ENCODE results near the gene NPM3.
"Not testable (repeated sequence)": the region's sequence is repeated elsewhere in the genome, so short reads cannot be mapped to it uniquely, and the experiment has no call there.

NPM3 gene

GRCh38 chr10:101797403-101798059 lies 14.3 kb upstream of the NPM3 start:
- DNase-seq, result no peak

- DNase-seq, result no peak
Measured at GRCh38 chr10:101793526-101793925, 10.3 kb upstream of the NPM3 start.

- DNase-seq, result no peak
Measured at GRCh38 chr10:101789686-101790085, 6.4 kb upstream of the NPM3 start.

- not testable (repeated sequence) for DNase-seq
Measured at GRCh38 chr10:101789231-101789630, 6.0 kb upstream of the NPM3 start.

- DNase-seq, result no peak
Measured at GRCh38 chr10:101785801-101786200, 2.6 kb upstream of the NPM3 start.

- no peak for DNase-seq
Measured at GRCh38 chr10:101784558-101784957, 1.3 kb upstream of the NPM3 start.

GRCh38 chr10:101783736-101784118 lies 481 bp upstream of the NPM3 start:
- no peak for DNase-seq

- no peak for DNase-seq
Measured at GRCh38 chr10:101781984-101782810, 1.0 kb downstream of the NPM3 start.

GRCh38 chr10:101781655-101781983 lies 1.6 kb downstream of the NPM3 start:
- DNase-seq, result no peak

GRCh38 chr10:101780818-101781654 lies 2.2 kb downstream of the NPM3 start:
- DNase-seq, result peak; percentile 64

GRCh38 chr10:101780187-101780817 lies 2.9 kb downstream of the NPM3 start:
- DNase-seq, result no peak

GRCh38 chr10:101779544-101780186 lies 3.6 kb downstream of the NPM3 start:
- peak; percentile 81 for DNase-seq

- no peak for DNase-seq
Measured at GRCh38 chr10:101778781-101779543, 4.3 kb downstream of the NPM3 start.

GRCh38 chr10:101778151-101778780 lies 5.0 kb downstream of the NPM3 start:
- DNase-seq, result no peak

GRCh38 chr10:101777619-101778145 lies 5.6 kb downstream of the NPM3 start:
- no peak for DNase-seq

- DNase-seq, result no peak
Measured at GRCh38 chr10:101776161-101776817, 7.0 kb downstream of the NPM3 start.

GRCh38 chr10:101775273-101776160 lies 7.7 kb downstream of the NPM3 start, which contains the start of gene FGF8:
Gene FGF8 (minus strand): TSS chr10:101776114. CDS start chr10:101775900, 214 bp downstream.
- no peak for DNase-seq

- DNase-seq, result no peak
Measured at GRCh38 chr10:101774589-101775272, 8.5 kb downstream of the NPM3 start.

Data from activated gamma-delta T cell treated with Interleukin-2 at 50 U/mL for 16 hours (primary cell).